A204.1 (cell line): ENCODE data around the gene PIK3C3.
"Not testable (repeated sequence)": the region's sequence is repeated elsewhere in the genome, so short reads cannot be mapped to it uniquely, and the experiment has no call there.

Source experiments
- FAIRE-seq: peaks from 2 replicates; lab custom pipeline; 2012; peaks lifted over from hg19 to GRCh38; lab: Jason Lieb, UNC

The PIK3C3 gene

GRCh38 chr18:42024131-42024530, 69.1 kb downstream of the PIK3C3 start:
- FAIRE-seq = no peak

GRCh38 chr18:42025491-42025890, 70.5 kb downstream of the PIK3C3 start:
- FAIRE-seq = no peak

- no peak for FAIRE-seq
These were observed 71.1 kb downstream of the PIK3C3 start for GRCh38 chr18:42025974-42026625.

GRCh38 chr18:42028247-42028832, 73.3 kb downstream of the PIK3C3 start:
- peak; percentile 91 for FAIRE-seq

- no peak for FAIRE-seq
These were observed 74.1 kb downstream of the PIK3C3 start for GRCh38 chr18:42029092-42029491.

GRCh38 chr18:42030586-42031182, 75.7 kb downstream of the PIK3C3 start:
- no peak for FAIRE-seq

GRCh38 chr18:42032447-42032846, 77.4 kb downstream of the PIK3C3 start:
- FAIRE-seq = no peak

GRCh38 chr18:42033137-42033810, 78.2 kb downstream of the PIK3C3 start:
- FAIRE-seq = no peak

GRCh38 chr18:42038936-42039335, 83.9 kb downstream of the PIK3C3 start:
- no peak for FAIRE-seq

- no peak for FAIRE-seq
These were observed 84.4 kb downstream of the PIK3C3 start for GRCh38 chr18:42039396-42039795.

- no peak for FAIRE-seq
These were observed 86.8 kb downstream of the PIK3C3 start for GRCh38 chr18:42041793-42042192.

- FAIRE-seq = no peak
These were observed 90.3 kb downstream of the PIK3C3 start for GRCh38 chr18:42045346-42045745.

- FAIRE-seq = no peak
These were observed 92.7 kb downstream of the PIK3C3 start for GRCh38 chr18:42047721-42048120.

GRCh38 chr18:42048158-42048557, 93.1 kb downstream of the PIK3C3 start:
- no peak for FAIRE-seq

GRCh38 chr18:42049536-42049935, 94.5 kb downstream of the PIK3C3 start:
- not testable (repeated sequence) for FAIRE-seq

GRCh38 chr18:42051411-42051810, 96.4 kb downstream of the PIK3C3 start:
- no peak for FAIRE-seq

- FAIRE-seq = peak; percentile 52
These were observed 97.2 kb downstream of the PIK3C3 start for GRCh38 chr18:42052122-42052708.

- peak; percentile 93 for FAIRE-seq
These were observed 98.3 kb downstream of the PIK3C3 start for GRCh38 chr18:42053188-42053781.

GRCh38 chr18:42064109-42064508, 109.1 kb downstream of the PIK3C3 start:
- no peak for FAIRE-seq

- no peak for FAIRE-seq
These were observed 112.5 kb downstream of the PIK3C3 start for GRCh38 chr18:42067518-42067917.

GRCh38 chr18:42068030-42068429, 113.0 kb downstream of the PIK3C3 start:
- no peak for FAIRE-seq

GRCh38 chr18:42069036-42069435, 114.0 kb downstream of the PIK3C3 start:
- FAIRE-seq = no peak
